Stimulated activated CD4-positive, alpha-beta T cell treated with anti-CD3 and anti-CD28 coated beads, Interleukin-4, amount 100 ng/mL, for 4 hours (primary cell): ENCODE data around the gene CA9.
"Not testable (repeated sequence)": the region's sequence is repeated elsewhere in the genome, so short reads cannot be mapped to it uniquely, and the experiment has no call there.

Experiments
- DNase-seq, 2 experiments: peaks; one replicate each; pipeline ENCODE4 v3.0.0-alpha.2; 2020

The CA9 gene

GRCh38 chr9:35673132-35674024 lies at the start of gene CA9:
CA9 (plus strand) TSS chr9:35673928; CDS start chr9:35673960, 32 bp downstream.
- DNase-seq, result no peak

GRCh38 chr9:35627575-35627974 lies 46.2 kb upstream of the CA9 start:
- DNase-seq, result no peak

- no peak for DNase-seq
These were observed 45.2 kb upstream of the CA9 start for GRCh38 chr9:35628389-35628991.

DNA sequence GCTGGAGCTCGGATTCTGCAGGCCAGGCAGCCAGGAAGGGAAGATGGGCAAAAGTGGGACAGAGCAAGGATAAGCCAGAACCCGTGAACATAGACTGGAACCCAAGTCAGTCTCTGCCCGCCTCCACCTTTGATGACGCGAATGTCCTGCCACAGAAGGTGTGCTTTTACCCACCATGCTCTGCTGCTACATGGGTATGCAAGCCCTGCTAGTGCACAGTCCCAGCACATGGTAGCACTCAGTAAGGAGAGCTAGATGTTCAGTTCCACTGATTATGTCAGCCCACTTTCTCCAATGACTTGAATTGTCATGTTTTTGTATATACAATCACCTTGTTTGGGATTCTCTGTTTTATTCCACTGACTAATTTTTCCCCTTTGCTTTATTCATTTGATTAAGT lies 44.1 kb upstream of the CA9 start:
- no peak for DNase-seq

DNA sequence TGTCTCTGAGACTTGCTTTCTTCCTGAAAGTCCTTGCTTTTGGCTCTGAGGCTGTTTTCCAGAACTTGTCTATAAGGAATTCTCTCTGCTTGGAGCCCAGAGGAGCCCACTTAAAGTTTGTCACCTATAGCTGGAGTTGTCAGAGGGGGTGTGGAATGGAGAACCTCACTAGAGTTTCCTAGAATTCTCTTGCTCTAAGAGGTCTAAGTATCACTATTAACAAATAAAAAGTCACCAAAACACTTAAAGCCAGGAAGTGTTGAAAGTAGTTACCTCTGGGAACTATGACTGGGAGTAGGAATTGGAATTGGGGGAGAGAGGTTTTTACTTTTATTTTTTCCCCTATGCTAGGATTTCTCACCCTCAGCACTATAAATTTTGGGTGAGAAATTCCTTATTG lies 38.0 kb upstream of the CA9 start:
- no peak for DNase-seq

- no peak for DNase-seq
These were observed 37.4 kb upstream of the CA9 start for GRCh38 chr9:35636135-35636876.

GRCh38 chr9:35636877-35637246 lies 36.9 kb upstream of the CA9 start:
- DNase-seq, result not testable (repeated sequence)

GRCh38 chr9:35637427-35637955 lies 36.2 kb upstream of the CA9 start:
- not testable (repeated sequence) for DNase-seq

DNA sequence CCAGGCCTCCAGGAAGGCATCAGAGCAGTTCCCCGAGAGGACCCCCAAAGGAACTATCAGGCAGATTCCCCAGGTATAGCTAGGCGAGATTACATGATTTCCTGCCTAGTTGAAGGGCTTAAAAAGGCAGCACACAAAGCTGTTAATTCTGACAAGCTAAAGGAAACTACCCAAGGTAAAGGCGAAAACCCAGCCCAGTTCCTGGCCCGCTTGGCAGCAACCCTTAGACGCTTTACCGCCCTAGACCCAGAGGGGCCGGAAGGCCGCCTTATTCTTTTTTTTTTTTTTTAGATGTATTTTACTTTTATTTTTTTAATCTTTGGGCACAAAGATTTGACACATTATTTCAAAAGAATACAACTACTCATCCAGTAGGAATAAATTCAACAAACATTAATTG lies 35.0 kb upstream of the CA9 start:
- DNase-seq, result not testable (repeated sequence)

GRCh38 chr9:35639225-35639624 lies 34.5 kb upstream of the CA9 start:
- DNase-seq, result not testable (repeated sequence)

GRCh38 chr9:35639631-35640030 lies 34.1 kb upstream of the CA9 start:
- DNase-seq, result no peak

GRCh38 chr9:35640431-35640830 lies 33.3 kb upstream of the CA9 start:
- not testable (repeated sequence) for DNase-seq

GRCh38 chr9:35641478-35641877 lies 32.2 kb upstream of the CA9 start:
- DNase-seq, result not testable (repeated sequence)

- no peak for DNase-seq
These were observed 30.7 kb upstream of the CA9 start for GRCh38 chr9:35643046-35643445.

DNA sequence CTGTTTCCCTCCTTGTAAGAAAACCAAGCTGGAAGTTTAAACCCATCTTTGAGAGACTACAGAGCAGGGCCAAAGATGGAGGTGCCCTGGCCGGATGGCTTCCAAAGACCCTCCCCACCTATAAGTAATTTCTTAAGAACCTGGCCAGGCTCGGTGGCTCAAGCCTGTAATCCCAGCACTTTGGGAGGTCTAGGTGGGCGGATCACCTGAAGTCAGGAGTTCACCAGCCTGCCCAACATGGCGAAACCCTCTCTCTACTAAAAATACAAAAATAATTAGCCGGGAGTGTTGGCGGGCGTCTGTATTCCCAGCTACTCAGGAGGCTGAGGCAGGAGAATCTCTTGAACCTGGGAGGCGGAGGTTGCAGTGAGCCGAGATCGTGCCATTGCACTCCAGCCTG lies 28.0 kb upstream of the CA9 start:
- not testable (repeated sequence) for DNase-seq

GRCh38 chr9:35646153-35646532 lies 27.6 kb upstream of the CA9 start:
- DNase-seq, result no peak

DNA sequence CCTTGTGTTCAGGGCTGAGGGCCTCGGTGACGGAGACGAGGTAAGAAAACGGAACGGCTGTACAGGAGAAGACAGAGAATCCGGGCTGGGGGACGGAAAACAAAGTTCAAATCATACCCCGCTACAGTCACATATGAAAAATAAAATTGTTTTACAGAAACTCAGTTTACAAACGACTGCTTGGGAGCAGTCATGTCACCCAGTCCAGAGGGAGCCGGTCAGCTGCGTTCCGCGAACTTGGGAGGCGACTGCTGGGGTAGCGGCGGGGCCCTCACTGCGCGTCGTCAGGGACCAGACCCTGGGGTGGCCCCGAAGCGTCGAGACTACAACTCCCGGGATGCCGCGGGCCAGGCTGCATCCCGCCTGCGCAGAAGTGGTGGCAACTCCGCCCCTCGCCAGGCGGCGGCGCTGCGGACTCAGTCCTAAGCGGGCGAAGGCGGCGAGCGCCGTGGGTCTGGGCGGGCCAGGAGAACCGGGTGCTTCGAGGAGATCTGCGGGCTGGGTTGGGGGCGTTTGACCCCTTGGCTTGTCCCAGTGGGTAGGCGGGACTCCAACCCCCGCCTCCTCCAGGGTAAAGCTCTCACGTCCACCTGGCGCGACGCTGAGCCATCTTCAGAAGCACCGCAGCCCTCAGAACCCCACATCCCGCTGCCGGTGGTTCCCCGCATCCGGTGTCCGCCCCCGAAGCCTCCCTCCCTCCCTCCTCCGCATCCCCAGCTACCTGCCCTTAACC lies 27.0 kb upstream of the CA9 start:
- peak; percentile 87 to 91 for DNase-seq

GRCh38 chr9:35649431-35650340 lies 24.0 kb upstream of the CA9 start:
- DNase-seq, result peak; percentile 44

GRCh38 chr9:35650341-35651158 lies 23.2 kb upstream of the CA9 start, which contains the start of gene SIT1:
SIT1 (minus strand) TSS chr9:35650931; CDS start chr9:35650853, 78 bp downstream.
- peak in 1 of 2 experiments; percentile 20 for DNase-seq
